Prostate gland (tissue), 2 donors: ENCODE results near the gene PRCP. TPM values are rescaled to one million over a fixed set of nuclear protein-coding genes. Genes with fewer than 3 reads are reported as not detected.
A peak's percentile ranks its signal among the peaks of the same experiment; 100 is the strongest.
"Not testable (repeated sequence)": the region's sequence is repeated elsewhere in the genome, so short reads cannot be mapped to it uniquely, and the experiment has no call there.

Source experiments
- DNase-seq: peaks from one replicate; pipeline ENCODE4 v3.0.0-alpha.2; 2019; ENCODE audit warnings: low spot score
- H3K27ac ChIP-seq, 2 donors: fragments of 200-600 bp; sonication (generic); 2 replicates each; pipeline ENCODE4 v1.5.1; 2017 to 2019
- H3K27me3 ChIP-seq: fragments of 200-600 bp; sonication (generic); replicated peaks from 2 replicates; pipeline ENCODE4 v1.5.1; 2019; ENCODE audit not compliant: insufficient read depth
- H3K36me3 ChIP-seq, 2 donors: fragments of 200-600 bp; sonication (generic); 1 replicate in 1 of 2; 2 replicates in 1 of 2; pipeline versions ENCODE4 v1.5.1 to v1.8.1; 2017 to 2019
- H3K4me1 ChIP-seq: fragments of 200-600 bp; sonication (generic); replicated peaks from 2 replicates; pipeline ENCODE4 v1.5.1; 2019
- H3K4me3 ChIP-seq, 2 donors: fragments of 200-600 bp; sonication (generic); 2 replicates each; pipeline ENCODE4 v1.5.1; 2017 to 2019
- H3K9me3 ChIP-seq: fragments of 200-600 bp; sonication (generic); 2 replicates; pipeline ENCODE4 v1.5.1; 2017
- CTCF ChIP-seq, 4 experiments: fragments of 200-600 bp in 2 of 4; fragments of 450-650 bp in 2 of 4; sonication (generic) in 2 of 4; IDR thresholded peaks; 1 replicate in 3 of 4; 2 replicates in 1 of 4; pipeline ENCODE4 v1.5.1; 2016 to 2019; ENCODE audit warnings: antibody characterized with exemption in 4 of 4, mild to moderate bottlenecking in 2 of 4, moderate library complexity in 2 of 4
- POLR2A ChIP-seq: fragments of 450-650 bp; IDR thresholded peaks from one replicate; pipeline ENCODE4 v1.6.1; 2016; ENCODE audit warnings: antibody characterized with exemption, mild to moderate bottlenecking
- POLR2AphosphoS5 ChIP-seq: sonication (generic); formaldehyde crosslinking; IDR thresholded peaks from one replicate; pipeline ENCODE4 v1.6.1; 2017; ENCODE audit warnings: antibody characterized with exemption
- WGBS: methylation state at CpG from one replicate; pipeline ENCODE4 v1.1.5; 2018; 5-methylcytosine and 5-hydroxymethylcytosine counted together
- intact Hi-C: fragments of 100-400 bp; cut with DNase I; formaldehyde crosslinking; loops from one replicate; pipeline ENCODE4 v1.14.2; 2022
- total RNA-seq, 2 donors: library from RNA; depleted of rRNA; stranded (reverse); fragments of >200 nt; gene quantifications; one replicate each; pipeline ENCODE4 v1.1.0, GENCODE V29; 2016

Gene PRCP
- total RNA-seq, 2 donors from 2014 or later = 41.8 to 67.7 TPM

GRCh38 chr11:82930734-82931133 lies 30.5 kb upstream of the PRCP start:
- Histone ChIP-seq H3K4me3 (no peak overlapping the region), H3K9me3 (no peaks in the 10 kb centered on the region), H3K27ac (no peak overlapping the region), H3K27me3 (no peaks in the 10 kb centered on the region), H3K4me1 (no peaks in the 10 kb centered on the region), H3K36me3 (no peaks in the 10 kb centered on the region)
- intact Hi-C loops = no loop called here
- WGBS = 47% methylated on average over 2 of the region's 2 CpGs
- TF ChIP-seq POLR2AphosphoS5 (no peak), CTCF (IDR thresholded peaks at IDR 0.05) (no peak), POLR2A (no peak)
- no peak for DNase-seq

- WGBS = 44% methylated on average over 3 of the region's 3 CpGs
- intact Hi-C loops = no loop called here
- H3K27ac ChIP-seq = no peak overlapping the region
- H3K4me3 ChIP-seq = no peak overlapping the region
- H3K36me3 ChIP-seq = no peaks in the 10 kb centered on the region
- TF ChIP-seq CTCF (IDR thresholded peaks at IDR 0.05) = no peak
- no peaks in the 10 kb centered on the region for H3K9me3 ChIP-seq
- no peaks in the 10 kb centered on the region for H3K27me3 ChIP-seq
- H3K4me1 ChIP-seq = no peaks in the 10 kb centered on the region
- DNase-seq = no peak
Measured at GRCh38 chr11:82930229-82930628, 30.0 kb upstream of the PRCP start.

- no peaks in the 10 kb centered on the region for H3K36me3 ChIP-seq
- 96% methylated on average over 10 of the region's 10 CpGs for WGBS
- H3K27me3 ChIP-seq = no peaks in the 10 kb centered on the region
- H3K4me3 ChIP-seq = no peak overlapping the region
- no peak for TF ChIP-seq POLR2AphosphoS5
- TF ChIP-seq CTCF (IDR thresholded peaks at IDR 0.05) = no peak
- TF ChIP-seq POLR2A = no peak
- no peak overlapping the region for H3K27ac ChIP-seq
- no peaks in the 10 kb centered on the region for H3K4me1 ChIP-seq
- intact Hi-C loops = no loop called here
- DNase-seq = no peak
- no peaks in the 10 kb centered on the region for H3K9me3 ChIP-seq
Measured at GRCh38 chr11:82929121-82929520, 28.9 kb upstream of the PRCP start.

GRCh38 chr11:82927264-82927880 lies 27.1 kb upstream of the PRCP start:
- H3K9me3 ChIP-seq = no peaks in the 10 kb centered on the region
- intact Hi-C loops = no loop called here
- DNase-seq = peak; percentile 38
- no peak overlapping the region for H3K4me3 ChIP-seq
- TF ChIP-seq POLR2AphosphoS5 = peak; percentile 12
- no peak for TF ChIP-seq POLR2A
- peak; percentile 71 to 80 (median 75) for TF ChIP-seq CTCF (IDR thresholded peaks at IDR 0.05)
- H3K27ac ChIP-seq = no peak overlapping the region
- H3K36me3 ChIP-seq = no peaks in the 10 kb centered on the region
- no peaks in the 10 kb centered on the region for H3K27me3 ChIP-seq
- no peaks in the 10 kb centered on the region for H3K4me1 ChIP-seq

- Histone ChIP-seq H3K27me3 (no peaks in the 10 kb centered on the region), H3K9me3 (no peaks in the 10 kb centered on the region), H3K27ac (no peak overlapping the region), H3K4me1 (no peaks in the 10 kb centered on the region), H3K36me3 (no peaks in the 10 kb centered on the region), H3K4me3 (no peak overlapping the region)
- WGBS = 93% methylated on average over 5 of the region's 5 CpGs
- intact Hi-C loops = no loop called here
- TF ChIP-seq POLR2AphosphoS5 (no peak), CTCF (IDR thresholded peaks at IDR 0.05) (no peak), POLR2A (no peak)
- DNase-seq = no peak
Measured at GRCh38 chr11:82924522-82925224, 24.4 kb upstream of the PRCP start.

- 60% methylated on average over 8 of the region's 8 CpGs for WGBS
- H3K27me3 ChIP-seq, intact Hi-C loops, H3K4me3 ChIP-seq, H3K4me1 ChIP-seq, H3K36me3 ChIP-seq, DNase-seq, H3K27ac ChIP-seq, H3K9me3 ChIP-seq: not testable (repeated sequence)
Measured at GRCh38 chr11:82922396-82923173, 22.4 kb upstream of the PRCP start.

GRCh38 chr11:82920227-82920626 lies 20.0 kb upstream of the PRCP start:
- H3K27ac ChIP-seq, H3K9me3 ChIP-seq, H3K4me3 ChIP-seq, intact Hi-C loops, DNase-seq, H3K36me3 ChIP-seq, H3K27me3 ChIP-seq, H3K4me1 ChIP-seq: not testable (repeated sequence)
- WGBS = 38% methylated on average over 3 of the region's 3 CpGs
